Midbrain (tissue), 1 donor: ENCODE results near the gene DOCK2.

Source experiments
- DNase-seq: peaks from one replicate; lab custom pipeline; 2025; lab: John Stamatoyannopoulos, UW

The DOCK2 gene

DNA sequence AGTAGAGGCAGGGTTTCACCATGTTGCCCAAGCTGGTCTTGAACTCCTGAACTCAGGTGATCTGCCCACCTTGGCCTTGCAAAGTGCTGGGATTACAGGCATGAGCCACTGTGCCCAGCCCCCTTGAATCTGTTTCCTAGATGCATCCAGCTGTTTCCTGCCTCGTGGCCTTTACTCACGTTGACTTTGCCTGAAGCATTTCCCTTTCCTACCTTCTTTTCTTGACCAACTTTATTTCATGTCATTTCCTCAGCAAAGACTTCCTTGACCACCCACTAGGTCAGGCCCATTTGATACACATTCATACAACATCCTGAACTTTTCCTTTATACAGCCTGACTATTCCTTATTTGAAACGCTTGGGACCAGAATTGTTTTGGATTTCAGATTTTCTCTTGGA is 51.0 kb downstream of the DOCK2 start:
- no peak for DNase-seq

- DNase-seq, result no peak
These were observed 54.4 kb downstream of the DOCK2 start for GRCh38 chr5:169691471-169691870.

DNA sequence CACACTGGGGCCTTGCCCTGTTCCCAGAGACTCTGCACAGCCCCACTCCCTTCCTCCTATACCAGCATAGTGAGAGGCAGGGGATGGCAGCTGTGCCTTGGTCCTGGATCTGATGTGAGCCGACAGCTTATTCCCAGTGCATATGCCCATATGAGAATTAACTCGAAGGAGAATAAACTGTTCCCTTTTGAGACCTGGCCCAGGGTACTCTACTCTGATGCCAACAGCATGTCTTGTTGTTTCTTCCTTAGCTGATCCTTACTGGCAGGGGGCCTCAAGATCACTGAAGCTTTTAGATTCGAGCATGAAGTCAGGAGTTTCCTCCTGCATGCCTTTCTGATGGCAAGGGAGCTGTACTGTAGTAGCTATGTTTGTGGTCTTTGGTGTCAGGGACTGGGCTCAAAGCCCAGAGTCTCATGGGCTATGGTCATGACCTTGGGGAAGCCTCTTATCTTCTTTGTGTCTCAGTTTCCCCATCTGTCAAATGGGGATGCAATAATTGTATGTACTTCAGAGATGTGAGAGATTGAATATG is 57.1 kb downstream of the DOCK2 start:
- no peak for DNase-seq

GRCh38 chr5:169695025-169695625 is 58.0 kb downstream of the DOCK2 start:
- no peak for DNase-seq

DNA sequence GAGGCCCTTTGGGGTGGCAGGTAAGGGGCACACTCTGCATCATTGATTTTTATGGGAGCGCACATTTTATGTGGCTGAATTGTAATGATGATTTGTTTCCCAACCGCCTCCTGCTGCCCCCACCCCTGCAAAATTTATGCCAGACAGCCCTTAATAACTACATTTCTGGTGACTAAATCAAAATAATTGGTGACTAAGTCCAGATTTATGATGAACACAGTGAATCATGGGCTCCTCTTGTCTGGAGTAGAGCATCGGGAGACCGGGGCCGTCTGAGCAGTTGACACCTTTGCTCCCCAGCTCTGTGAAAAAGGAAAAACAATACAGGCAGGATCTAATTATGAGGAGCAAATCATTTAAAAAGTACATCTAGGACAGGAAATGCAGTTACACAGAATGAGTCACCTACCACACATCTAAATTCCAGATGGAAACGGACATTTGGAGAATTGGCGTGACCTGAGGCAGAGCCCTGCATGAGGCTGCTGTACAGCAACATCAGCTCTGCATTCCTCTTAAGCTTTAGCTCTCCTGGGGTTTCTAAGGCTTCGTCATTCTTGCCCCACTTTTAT is 58.9 kb downstream of the DOCK2 start:
- no peak for DNase-seq

GRCh38 chr5:169696621-169697510 is 59.8 kb downstream of the DOCK2 start:
- no peak for DNase-seq

- no peak for DNase-seq
These were observed 60.4 kb downstream of the DOCK2 start for GRCh38 chr5:169697511-169697890.

GRCh38 chr5:169697976-169698375 is 60.9 kb downstream of the DOCK2 start:
- DNase-seq, result no peak

DNA sequence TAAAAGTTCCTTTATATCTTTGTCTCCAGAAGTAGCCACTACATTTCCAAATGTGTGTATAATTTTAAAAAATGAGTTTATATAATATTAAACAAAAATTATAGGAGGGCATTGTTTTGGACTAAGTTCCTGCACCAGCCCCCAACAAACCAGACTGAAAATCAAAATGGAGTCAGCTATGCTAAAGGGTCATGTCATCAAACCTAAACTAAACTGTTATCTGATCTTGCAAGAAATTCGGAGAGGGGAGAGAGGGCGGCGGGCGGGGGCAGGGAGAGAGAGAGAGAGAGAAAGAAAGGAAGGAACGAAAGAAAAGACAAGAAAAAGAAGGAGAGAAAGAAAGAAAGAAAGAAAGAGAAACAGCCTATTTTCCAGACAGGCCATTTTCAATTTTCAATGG is 63.5 kb downstream of the DOCK2 start:
- no peak for DNase-seq

- DNase-seq, result peak; percentile 58
These were observed 64.9 kb downstream of the DOCK2 start for GRCh38 chr5:169701910-169702451.

GRCh38 chr5:169702693-169703481 is 65.8 kb downstream of the DOCK2 start:
- no peak for DNase-seq

GRCh38 chr5:169703813-169704212 is 66.7 kb downstream of the DOCK2 start:
- no peak for DNase-seq

DNA sequence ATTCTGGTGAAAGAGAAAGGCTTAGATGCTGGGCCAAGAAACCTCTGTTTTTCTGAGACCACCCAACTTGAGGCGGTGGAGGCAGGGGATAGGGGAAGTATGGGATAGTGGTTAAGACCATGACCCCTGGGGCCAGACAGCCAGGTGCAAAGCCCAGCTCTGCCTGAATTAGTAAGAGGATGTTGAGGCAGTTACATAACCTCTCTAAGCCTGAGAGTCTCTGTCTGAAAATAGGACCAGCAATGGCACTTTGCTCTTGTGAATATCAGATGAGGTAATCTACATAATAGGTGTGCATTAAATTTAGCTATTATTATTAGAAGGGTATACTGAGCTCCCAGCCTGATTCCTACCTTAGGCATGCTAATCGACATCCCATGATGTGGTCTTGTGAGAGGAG is 68.2 kb downstream of the DOCK2 start:
- DNase-seq, result no peak

DNA sequence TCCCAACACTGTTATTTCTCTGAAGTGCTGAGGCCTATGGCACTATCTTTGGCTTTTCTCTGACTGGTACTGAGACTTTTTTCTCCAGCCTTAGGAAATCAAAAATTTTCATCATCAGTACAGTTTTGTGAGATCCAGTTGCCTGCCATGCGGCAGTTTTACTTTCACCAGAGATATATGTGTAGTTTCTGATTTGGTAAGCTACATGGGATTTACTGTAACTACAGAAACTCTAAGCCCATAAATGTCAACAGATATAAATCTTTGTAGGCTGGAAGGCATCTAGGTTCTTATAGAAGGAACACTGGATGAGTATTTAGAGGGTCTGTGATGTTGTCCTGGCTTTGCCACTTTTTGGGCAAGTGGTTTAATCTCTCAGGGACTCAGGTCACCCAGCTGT is 69.0 kb downstream of the DOCK2 start:
- DNase-seq, result no peak

DNA sequence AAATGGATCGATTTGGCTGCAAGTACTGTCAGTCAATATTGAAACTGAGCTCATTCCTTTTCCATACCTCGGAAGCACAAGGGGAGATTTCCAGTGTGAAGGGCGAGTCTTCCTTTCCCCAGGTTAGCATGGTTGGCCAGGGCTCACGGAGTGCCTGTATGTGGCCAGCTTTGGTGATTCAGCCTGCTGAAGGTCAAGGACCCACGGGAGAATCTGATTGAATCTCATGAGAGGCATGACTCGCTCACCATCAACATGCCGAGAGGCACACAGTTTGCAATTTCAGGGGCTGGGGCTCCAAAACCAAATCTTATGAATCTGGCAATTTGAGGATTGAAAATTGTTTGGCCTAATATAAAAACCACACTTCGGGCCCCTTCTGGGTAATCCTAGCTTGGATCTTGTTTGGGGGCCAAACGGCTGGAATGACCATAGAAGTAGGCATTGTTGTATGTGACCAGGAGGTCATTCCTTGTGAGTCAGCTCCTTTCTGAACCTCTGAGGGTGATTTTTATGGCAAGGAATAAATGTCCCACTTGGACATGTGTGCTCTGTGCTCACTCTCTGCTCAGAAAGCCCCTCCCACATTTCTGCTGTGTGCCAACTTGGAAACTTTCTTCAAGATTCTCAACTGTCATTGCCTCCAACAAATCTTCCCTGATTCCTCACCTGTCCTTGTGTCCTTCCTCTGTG is 69.8 kb downstream of the DOCK2 start:
- no peak for DNase-seq

- DNase-seq, result no peak
These were observed 70.6 kb downstream of the DOCK2 start for GRCh38 chr5:169707686-169708085.

DNA sequence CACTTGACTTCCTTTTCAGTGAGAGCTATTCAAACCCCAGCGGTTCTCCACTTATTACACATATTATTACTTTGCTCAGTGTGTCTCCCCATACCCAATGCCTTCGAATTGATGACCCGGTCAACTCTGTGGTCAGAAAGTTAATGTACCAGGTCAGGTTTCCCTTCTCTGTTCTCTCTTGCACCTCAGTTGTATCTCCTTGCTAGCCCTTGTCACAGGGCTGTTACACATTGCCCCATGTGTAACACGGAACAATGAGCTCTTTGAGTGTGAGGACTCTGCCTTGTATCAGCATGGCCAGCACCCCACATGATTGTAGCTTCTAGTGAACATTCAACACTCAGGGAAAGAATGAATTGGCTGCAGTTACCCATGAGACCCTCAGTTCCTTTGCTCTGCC is 73.6 kb downstream of the DOCK2 start:
- DNase-seq, result peak; percentile 42

- DNase-seq, result no peak
These were observed 74.6 kb downstream of the DOCK2 start for GRCh38 chr5:169711551-169712225.

- DNase-seq, result no peak
These were observed 75.4 kb downstream of the DOCK2 start for GRCh38 chr5:169712428-169712827.

- DNase-seq, result no peak
These were observed 79.2 kb downstream of the DOCK2 start for GRCh38 chr5:169716287-169716686.

- DNase-seq, result no peak
These were observed 80.2 kb downstream of the DOCK2 start for GRCh38 chr5:169717288-169717687.
